Omental fat pad (tissue), 4 donors: ENCODE results near the gene PRR5L. TPM values are rescaled to one million over a fixed set of nuclear protein-coding genes. Genes with fewer than 3 reads are reported as not detected.

ENCODE experiments used
- ATAC-seq: fragments of 150-250 bp; one replicate; pipeline ENCODE4 v1.9.1; 2016; ENCODE audit warnings: mild to moderate bottlenecking, moderate library complexity; ENCODE audit not compliant: low FRiP score
- DNase-seq: peaks from one replicate; pipeline ENCODE4 v3.0.0-alpha.2; 2019; ENCODE audit warnings: low spot score
- CTCF ChIP-seq, 3 donors: fragments of 450-650 bp; IDR thresholded peaks; one replicate each; pipeline ENCODE4 v1.5.1; 2016 to 2017; ENCODE audit warnings: antibody characterized with exemption in 3 of 3, mild to moderate bottlenecking in 3 of 3, moderate library complexity in 2 of 3
- total RNA-seq, 4 donors: library from RNA; depleted of rRNA; stranded (reverse); fragments of >200 nt; gene quantifications; one replicate each; pipeline ENCODE4 v1.1.0, GENCODE V29; 2016

The PRR5L gene
- total RNA-seq, 4 donors from 2014 or later, result 8.7 to 26.8 (median 16.2) TPM

GRCh38 chr11:36346562-36347383, 50.7 kb downstream of the PRR5L start:
- ATAC-seq (no peak), DNase-seq (no peak)
- TF ChIP-seq CTCF (IDR thresholded peaks at IDR 0.05), result no peak

GRCh38 chr11:36347384-36347906, 51.4 kb downstream of the PRR5L start:
- DNase-seq (no peak), ATAC-seq (no peak)
- TF ChIP-seq CTCF (IDR thresholded peaks at IDR 0.05), result no peak

GRCh38 chr11:36349351-36350136, 53.5 kb downstream of the PRR5L start:
- TF ChIP-seq CTCF (IDR thresholded peaks at IDR 0.05), result no peak
- ATAC-seq (no peak), DNase-seq (no peak)

GRCh38 chr11:36350137-36350513, 54.0 kb downstream of the PRR5L start:
- TF ChIP-seq CTCF (IDR thresholded peaks at IDR 0.05), result no peak
- no peak for ATAC-seq
- DNase-seq, result no peak

- DNase-seq (no peak), ATAC-seq (no peak)
- TF ChIP-seq CTCF (IDR thresholded peaks at IDR 0.05), result no peak
Observed at GRCh38 chr11:36352922-36353321, 56.8 kb downstream of the PRR5L start.

- DNase-seq (no peak), ATAC-seq (no peak)
- TF ChIP-seq CTCF (IDR thresholded peaks at IDR 0.05), result no peak
Observed at GRCh38 chr11:36354221-36355003, 58.3 kb downstream of the PRR5L start.
